ENCODE measurements around the gene CERK. TPM values are rescaled to one million over a fixed set of nuclear protein-coding genes. Genes with fewer than 3 reads are reported as not detected.

Gene CERK
- total and polyA plus RNA-seq, 7 experiments from 2014 or later: 40.4 to 138 (median 67.5) TPM

- no peak for DNase-seq
- H3K27ac ChIP-seq (ENCODE audit: low read depth, low read length): no peak overlapping the region
- no peak for ATAC-seq
- H3K27me3 ChIP-seq (ENCODE audit: control insufficient read depth in 2 of 2, insufficient read depth in 2 of 2, low read length in 2 of 2): no peaks in the 10 kb centered on the region
- Mint-ChIP-seq H3K4me3 (no peak overlapping the region), H3K27me3 (no peaks in the 10 kb centered on the region), H3K9me3 (no peaks in the 10 kb centered on the region), H3K27ac (peak overlapping the region in 6 of 9 donors; percentile 9 to 65 (median 36)), H3K4me1 (peaks cover 13 to 25% (median 18%) of the 10 kb centered on the region in 7 donors), H3K36me3 (peaks cover 0 to 2% (median 0%) of the 10 kb centered on the region in 5 donors)
- H3K4me1 ChIP-seq (ENCODE audit: control insufficient read depth in 2 of 2, insufficient read depth in 2 of 2, low read length in 2 of 2): peaks cover 1 to 19% of the 10 kb centered on the region in 2 donors
- POLR2A ChIA-PET: no interaction called here
- CTCF ChIA-PET: no interaction called here
- no peaks in the 10 kb centered on the region for H3K9me3 ChIP-seq (ENCODE audit: control insufficient read depth in 2 of 3, low read length in 3 of 3)
- H3K36me3 ChIP-seq (ENCODE audit: control insufficient read depth in 2 of 3, insufficient read depth in 3 of 3, low read length in 3 of 3): peaks cover 0 to 7% (median 0%) of the 10 kb centered on the region in 3 experiments
- no peak overlapping the region for H3K4me3 ChIP-seq (ENCODE audit: low read length)
- intact Hi-C loops (cut with micrococcal nuclease): no loop called here
These were observed 59.0 kb downstream of the CERK start for GRCh38 chr22:46678785-46679700.

GRCh38 chr22:46678003-46678657, 59.9 kb downstream of the CERK start:
- Histone ChIP-seq H3K4me3 (ENCODE audit: low read length) (no peak overlapping the region), H3K36me3 (ENCODE audit: control insufficient read depth in 2 of 3, insufficient read depth in 3 of 3, low read length in 3 of 3) (peaks cover 0 to 7% (median 0%) of the 10 kb centered on the region in 3 experiments), H3K27ac (ENCODE audit: low read depth, low read length) (no peak overlapping the region), H3K4me1 (ENCODE audit: control insufficient read depth in 2 of 2, insufficient read depth in 2 of 2, low read length in 2 of 2) (peaks cover 10 to 28% of the 10 kb centered on the region in 2 donors), H3K27me3 (ENCODE audit: control insufficient read depth in 2 of 2, insufficient read depth in 2 of 2, low read length in 2 of 2) (no peaks in the 10 kb centered on the region), H3K9me3 (ENCODE audit: control insufficient read depth in 2 of 3, low read length in 3 of 3) (no peaks in the 10 kb centered on the region)
- peak overlapping the region in 6 of 9 donors; percentile 23 to 72 (median 57) for H3K27ac Mint-ChIP-seq
- ATAC-seq (no peak), DNase-seq (no peak)
- peaks cover 19 to 31% (median 26%) of the 10 kb centered on the region in 7 donors for H3K4me1 Mint-ChIP-seq
- H3K27me3 Mint-ChIP-seq: no peaks in the 10 kb centered on the region
- peaks cover 0 to 2% (median 0%) of the 10 kb centered on the region in 5 donors for H3K36me3 Mint-ChIP-seq
- intact Hi-C loops (cut with micrococcal nuclease): no loop called here
- no peaks in the 10 kb centered on the region for H3K9me3 Mint-ChIP-seq
- ChIA-PET POLR2A (no interaction called here), CTCF (no interaction called here)
- peak overlapping the region in 2 of 10 donors; percentile 13 to 23 for H3K4me3 Mint-ChIP-seq

- Mint-ChIP-seq H3K36me3 (peaks cover 0 to 2% (median 0%) of the 10 kb centered on the region in 5 donors), H3K27ac (peak overlapping the region in 8 of 9 donors; percentile 18 to 72 (median 62)), H3K4me1 (peaks cover 22 to 36% (median 32%) of the 10 kb centered on the region in 7 donors), H3K9me3 (no peaks in the 10 kb centered on the region), H3K27me3 (no peaks in the 10 kb centered on the region), H3K4me3 (peak overlapping the region in 3 of 10 donors; percentile 23 to 51 (median 23))
- Histone ChIP-seq H3K27me3 (ENCODE audit: control insufficient read depth in 2 of 2, insufficient read depth in 2 of 2, low read length in 2 of 2) (no peaks in the 10 kb centered on the region), H3K27ac (ENCODE audit: low read depth, low read length) (no peak overlapping the region), H3K4me3 (ENCODE audit: low read length) (no peak overlapping the region), H3K36me3 (ENCODE audit: control insufficient read depth in 2 of 3, insufficient read depth in 3 of 3, low read length in 3 of 3) (peaks cover 0 to 7% (median 0%) of the 10 kb centered on the region in 3 experiments), H3K9me3 (ENCODE audit: control insufficient read depth in 2 of 3, low read length in 3 of 3) (no peaks in the 10 kb centered on the region), H3K4me1 (ENCODE audit: control insufficient read depth in 2 of 2, insufficient read depth in 2 of 2, low read length in 2 of 2) (peaks cover 12 to 32% of the 10 kb centered on the region in 2 donors)
- DNase-seq (no peak), ATAC-seq (no peak)
- intact Hi-C loops (cut with micrococcal nuclease): no loop called here
- ChIA-PET CTCF (no interaction called here), POLR2A (no interaction called here)
These were observed 60.6 kb downstream of the CERK start for GRCh38 chr22:46677323-46678002.

GRCh38 chr22:46676881-46677280, 61.2 kb downstream of the CERK start:
- peak overlapping the region in 2 of 10 donors; percentile 23 to 51 for H3K4me3 Mint-ChIP-seq
- Histone ChIP-seq H3K4me3 (ENCODE audit: low read length) (no peak overlapping the region), H3K27ac (ENCODE audit: low read depth, low read length) (no peak overlapping the region), H3K4me1 (ENCODE audit: control insufficient read depth in 2 of 2, insufficient read depth in 2 of 2, low read length in 2 of 2) (peaks cover 12 to 32% of the 10 kb centered on the region in 2 donors), H3K27me3 (ENCODE audit: control insufficient read depth in 2 of 2, insufficient read depth in 2 of 2, low read length in 2 of 2) (no peaks in the 10 kb centered on the region), H3K9me3 (ENCODE audit: control insufficient read depth in 2 of 3, low read length in 3 of 3) (no peaks in the 10 kb centered on the region), H3K36me3 (ENCODE audit: control insufficient read depth in 2 of 3, insufficient read depth in 3 of 3, low read length in 3 of 3) (peaks cover 0 to 7% (median 0%) of the 10 kb centered on the region in 3 experiments)
- no peaks in the 10 kb centered on the region for H3K27me3 Mint-ChIP-seq
- ATAC-seq: no peak
- peaks cover 22 to 36% (median 32%) of the 10 kb centered on the region in 7 donors for H3K4me1 Mint-ChIP-seq
- peak overlapping the region in 6 of 9 donors; percentile 49 to 72 (median 62) for H3K27ac Mint-ChIP-seq
- no peak for DNase-seq
- intact Hi-C loops (cut with micrococcal nuclease): no loop called here
- ChIA-PET POLR2A (no interaction called here), CTCF (no interaction called here)
- H3K36me3 Mint-ChIP-seq: peaks cover 0 to 2% (median 0%) of the 10 kb centered on the region in 5 donors
- no peaks in the 10 kb centered on the region for H3K9me3 Mint-ChIP-seq

GRCh38 chr22:46676479-46676878, 61.6 kb downstream of the CERK start:
- H3K4me1 Mint-ChIP-seq: peaks cover 22 to 36% (median 32%) of the 10 kb centered on the region in 7 donors
- CTCF ChIA-PET: no interaction called here
- intact Hi-C loops (cut with micrococcal nuclease): no loop called here
- Histone ChIP-seq H3K27me3 (ENCODE audit: control insufficient read depth in 2 of 2, insufficient read depth in 2 of 2, low read length in 2 of 2) (no peaks in the 10 kb centered on the region), H3K36me3 (ENCODE audit: control insufficient read depth in 2 of 3, insufficient read depth in 3 of 3, low read length in 3 of 3) (peaks cover 0 to 7% (median 0%) of the 10 kb centered on the region in 3 experiments), H3K4me1 (ENCODE audit: control insufficient read depth in 2 of 2, insufficient read depth in 2 of 2, low read length in 2 of 2) (peaks cover 12 to 32% of the 10 kb centered on the region in 2 donors), H3K27ac (ENCODE audit: low read depth, low read length) (no peak overlapping the region), H3K9me3 (ENCODE audit: control insufficient read depth in 2 of 3, low read length in 3 of 3) (no peaks in the 10 kb centered on the region), H3K4me3 (ENCODE audit: low read length) (no peak overlapping the region)
- POLR2A ChIA-PET: no interaction called here
- no peaks in the 10 kb centered on the region for H3K27me3 Mint-ChIP-seq
- peak overlapping the region in 2 of 10 donors; percentile 2 to 51 for H3K4me3 Mint-ChIP-seq
- no peaks in the 10 kb centered on the region for H3K9me3 Mint-ChIP-seq
- DNase-seq: no peak
- H3K27ac Mint-ChIP-seq: peak overlapping the region in 6 of 9 donors; percentile 5 to 92 (median 67)
- ATAC-seq: no peak
- peaks cover 0 to 2% (median 0%) of the 10 kb centered on the region in 5 donors for H3K36me3 Mint-ChIP-seq

- CTCF ChIA-PET: no interaction called here
- peaks cover 0 to 7% (median 0%) of the 10 kb centered on the region in 3 experiments for H3K36me3 ChIP-seq (ENCODE audit: control insufficient read depth in 2 of 3, insufficient read depth in 3 of 3, low read length in 3 of 3)
- intact Hi-C loops (cut with micrococcal nuclease): loop anchor here (2.0 kb wide), 3 partner anchors 17 to 63 kb away; partner anchors contain the start of gene CERK (in 2 of the 2)
- H3K27me3 ChIP-seq (ENCODE audit: control insufficient read depth in 2 of 2, insufficient read depth in 2 of 2, low read length in 2 of 2): no peaks in the 10 kb centered on the region
- peaks cover 22 to 36% (median 30%) of the 10 kb centered on the region in 7 donors for H3K4me1 Mint-ChIP-seq
- peaks cover 12 to 32% of the 10 kb centered on the region in 2 donors for H3K4me1 ChIP-seq (ENCODE audit: control insufficient read depth in 2 of 2, insufficient read depth in 2 of 2, low read length in 2 of 2)
- peaks cover 0 to 2% (median 0%) of the 10 kb centered on the region in 5 donors for H3K36me3 Mint-ChIP-seq
- no peak for DNase-seq
- H3K27me3 Mint-ChIP-seq: no peaks in the 10 kb centered on the region
- peak overlapping the region in 4 of 10 donors; percentile 19 to 95 (median 90) for H3K4me3 Mint-ChIP-seq
- peak overlapping the region; percentile 5 to 97 (median 92) for H3K27ac Mint-ChIP-seq
- POLR2A ChIA-PET: no interaction called here
- no peak for ATAC-seq
- H3K4me3 ChIP-seq (ENCODE audit: low read length): no peak overlapping the region
- H3K9me3 Mint-ChIP-seq: no peaks in the 10 kb centered on the region
- H3K9me3 ChIP-seq (ENCODE audit: control insufficient read depth in 2 of 3, low read length in 3 of 3): no peaks in the 10 kb centered on the region
- peak overlapping the region; percentile 71 for H3K27ac ChIP-seq (ENCODE audit: low read depth, low read length)
These were observed 62.1 kb downstream of the CERK start for GRCh38 chr22:46675938-46676337.

Data from naive thymus-derived CD4-positive, alpha-beta T cell (primary cell).